ENCODE data around the gene TMEM41A.
"Not testable (repeated sequence)": the region's sequence is repeated elsewhere in the genome, so short reads cannot be mapped to it uniquely, and the experiment has no call there.

TMEM41A gene

GRCh38 chr3:185488465-185488864 lies 10.4 kb downstream of the TMEM41A start:
- DNase-seq (ENCODE audit: low read depth) = no peak

GRCh38 chr3:185486394-185486793 lies 12.4 kb downstream of the TMEM41A start:
- no peak for DNase-seq (ENCODE audit: low read depth)

- DNase-seq (ENCODE audit: low read depth) = no peak
Measured at GRCh38 chr3:185484296-185484695, 14.5 kb downstream of the TMEM41A start.

- no peak for DNase-seq (ENCODE audit: low read depth)
Measured at GRCh38 chr3:185479373-185479945, 19.4 kb downstream of the TMEM41A start.

- no peak for DNase-seq (ENCODE audit: low read depth)
Measured at GRCh38 chr3:185477316-185477715, 21.5 kb downstream of the TMEM41A start.

GRCh38 chr3:185474922-185475321 lies 23.9 kb downstream of the TMEM41A start:
- DNase-seq (ENCODE audit: low read depth) = not testable (repeated sequence)

- no peak for DNase-seq (ENCODE audit: low read depth)
Measured at GRCh38 chr3:185473290-185473815, 25.5 kb downstream of the TMEM41A start.

- DNase-seq (ENCODE audit: low read depth) = no peak
Measured at GRCh38 chr3:185470323-185470722, 28.5 kb downstream of the TMEM41A start.

- no peak for DNase-seq (ENCODE audit: low read depth)
Measured at GRCh38 chr3:185469542-185469941, 29.3 kb downstream of the TMEM41A start.

- DNase-seq (ENCODE audit: low read depth) = not testable (repeated sequence)
Measured at GRCh38 chr3:185466123-185466522, 32.7 kb downstream of the TMEM41A start.

- no peak for DNase-seq (ENCODE audit: low read depth)
Measured at GRCh38 chr3:185465471-185465870, 33.4 kb downstream of the TMEM41A start.

GRCh38 chr3:185460719-185461350 lies 38.0 kb downstream of the TMEM41A start:
- DNase-seq (ENCODE audit: low read depth) = no peak

GRCh38 chr3:185460309-185460708 lies 38.5 kb downstream of the TMEM41A start:
- DNase-seq (ENCODE audit: low read depth) = no peak

- no peak for DNase-seq (ENCODE audit: low read depth)
Measured at GRCh38 chr3:185457376-185457775, 41.5 kb downstream of the TMEM41A start.

GRCh38 chr3:185451432-185451831 lies 47.4 kb downstream of the TMEM41A start:
- not testable (repeated sequence) for DNase-seq (ENCODE audit: low read depth)

GRCh38 chr3:185448107-185448506 lies 50.7 kb downstream of the TMEM41A start:
- no peak for DNase-seq (ENCODE audit: low read depth)

GRCh38 chr3:185444329-185444728 lies 54.5 kb downstream of the TMEM41A start:
- DNase-seq (ENCODE audit: low read depth) = no peak

GRCh38 chr3:185442031-185442430 lies 56.8 kb downstream of the TMEM41A start:
- no peak for DNase-seq (ENCODE audit: low read depth)

- DNase-seq (ENCODE audit: low read depth) = no peak
Measured at GRCh38 chr3:185439745-185440466, 58.9 kb downstream of the TMEM41A start.
